ENCODE data around the gene TMEM175. TPM values are rescaled to one million over a fixed set of nuclear protein-coding genes. Genes with fewer than 3 reads are reported as not detected.

The TMEM175 gene
- total RNA-seq, 2 experiments from 2014 or later, result 11.0 to 11.2 TPM

- no peak for TF ChIP-seq CTCF (IDR thresholded peaks at IDR 0.05)
- no peak for ATAC-seq
- H3K27me3 Mint-ChIP-seq, result no peaks in the 10 kb centered on the region
- DNase-seq, result no peak
- POLR2A ChIA-PET, result interaction anchor here (0.6 kb wide), 1 partner anchor 92 kb away, joined by 3 read pairs; no protein-coding TSS in a partner anchor
- CTCF ChIA-PET, result no interaction called here
- intact Hi-C loops (cut with micrococcal nuclease), result no loop called here
- no peaks in the 10 kb centered on the region for H3K9me3 Mint-ChIP-seq
- H3K4me3 Mint-ChIP-seq, result no peak overlapping the region
- no peak overlapping the region for H3K27ac Mint-ChIP-seq
- no peaks in the 10 kb centered on the region for H3K4me1 Mint-ChIP-seq (ENCODE audit: low read depth)
- H3K36me3 Mint-ChIP-seq (ENCODE audit: low read depth), result peaks cover 3% of the 10 kb centered on the region
These were observed 24.4 kb downstream of the TMEM175 start for GRCh38 chr4:956531-957230.

GRCh38 chr4:957231-957580 lies 24.9 kb downstream of the TMEM175 start:
- ChIA-PET CTCF (no interaction called here), POLR2A (no interaction called here)
- Mint-ChIP-seq H3K9me3 (no peaks in the 10 kb centered on the region), H3K27me3 (no peaks in the 10 kb centered on the region), H3K4me3 (no peak overlapping the region), H3K4me1 (ENCODE audit: low read depth) (no peaks in the 10 kb centered on the region), H3K36me3 (ENCODE audit: low read depth) (peaks cover 3% of the 10 kb centered on the region), H3K27ac (no peak overlapping the region)
- ATAC-seq, result no peak
- intact Hi-C loops (cut with micrococcal nuclease), result no loop called here
- no peak for DNase-seq
- TF ChIP-seq CTCF (IDR thresholded peaks at IDR 0.05), result no peak

- no peaks in the 10 kb centered on the region for H3K27me3 Mint-ChIP-seq
- H3K4me3 Mint-ChIP-seq, result no peak overlapping the region
- ATAC-seq (no peak), DNase-seq (no peak)
- H3K4me1 Mint-ChIP-seq (ENCODE audit: low read depth), result no peaks in the 10 kb centered on the region
- TF ChIP-seq CTCF (IDR thresholded peaks at IDR 0.05), result no peak
- H3K36me3 Mint-ChIP-seq (ENCODE audit: low read depth), result peaks cover 3% of the 10 kb centered on the region
- H3K9me3 Mint-ChIP-seq, result no peaks in the 10 kb centered on the region
- intact Hi-C loops (cut with micrococcal nuclease), result no loop called here
- ChIA-PET POLR2A (no interaction called here), CTCF (no interaction called here)
- no peak overlapping the region for H3K27ac Mint-ChIP-seq
These were observed 25.5 kb downstream of the TMEM175 start for GRCh38 chr4:957581-958313.

GRCh38 chr4:958314-958665 lies 26.0 kb downstream of the TMEM175 start:
- no peaks in the 10 kb centered on the region for H3K4me1 Mint-ChIP-seq (ENCODE audit: low read depth)
- H3K36me3 Mint-ChIP-seq (ENCODE audit: low read depth), result peaks cover 3% of the 10 kb centered on the region
- POLR2A ChIA-PET, result no interaction called here

More at GRCh38 chr4:958314-958665, 26.0 kb downstream of the TMEM175 start:
- CTCF ChIA-PET, result no interaction called here
- TF ChIP-seq CTCF (IDR thresholded peaks at IDR 0.05), result no peak
- DNase-seq (no peak), ATAC-seq (no peak)
- Mint-ChIP-seq H3K4me3 (no peak overlapping the region), H3K27ac (no peak overlapping the region), H3K27me3 (no peaks in the 10 kb centered on the region), H3K9me3 (no peaks in the 10 kb centered on the region)
- intact Hi-C loops (cut with micrococcal nuclease), result no loop called here
